GM04503 (cell line): Measurements from ENCODE around the gene KCTD21.

Source experiments
- DNase-seq: peaks from one replicate; pipeline ENCODE4 v3.0.0-alpha.2; 2012; ENCODE audit warnings: low read depth

Gene KCTD21

GRCh38 chr11:78200553-78200952 lies 12.1 kb upstream of the KCTD21 start:
- no peak for DNase-seq

DNA sequence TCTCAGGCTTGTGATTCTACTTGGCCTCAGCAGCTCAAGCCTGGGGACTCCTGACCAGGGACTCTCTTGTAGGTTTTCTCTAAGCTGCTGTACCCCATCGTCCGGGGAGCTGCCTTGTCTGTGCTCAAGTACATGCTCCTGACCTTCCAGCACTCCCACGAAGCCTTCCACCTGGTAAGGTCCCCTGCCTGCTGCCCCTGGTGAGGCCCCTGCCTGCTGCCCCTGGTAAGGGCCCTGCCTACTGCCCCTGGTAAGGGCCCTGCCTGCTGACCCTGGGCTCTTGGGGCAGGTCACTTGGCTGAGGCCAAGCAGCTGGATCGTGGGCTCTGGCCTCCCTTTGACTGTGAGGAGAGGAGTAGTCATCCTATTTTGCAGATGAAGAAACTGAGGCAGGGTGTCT lies 11.6 kb upstream of the KCTD21 start:
- DNase-seq: no peak

- no peak for DNase-seq
These were observed 11.2 kb upstream of the KCTD21 start for GRCh38 chr11:78199653-78200015.

- DNase-seq: no peak
These were observed 10.7 kb upstream of the KCTD21 start for GRCh38 chr11:78199015-78199652.

- DNase-seq: no peak
These were observed 9.4 kb upstream of the KCTD21 start for GRCh38 chr11:78197816-78198215.

DNA sequence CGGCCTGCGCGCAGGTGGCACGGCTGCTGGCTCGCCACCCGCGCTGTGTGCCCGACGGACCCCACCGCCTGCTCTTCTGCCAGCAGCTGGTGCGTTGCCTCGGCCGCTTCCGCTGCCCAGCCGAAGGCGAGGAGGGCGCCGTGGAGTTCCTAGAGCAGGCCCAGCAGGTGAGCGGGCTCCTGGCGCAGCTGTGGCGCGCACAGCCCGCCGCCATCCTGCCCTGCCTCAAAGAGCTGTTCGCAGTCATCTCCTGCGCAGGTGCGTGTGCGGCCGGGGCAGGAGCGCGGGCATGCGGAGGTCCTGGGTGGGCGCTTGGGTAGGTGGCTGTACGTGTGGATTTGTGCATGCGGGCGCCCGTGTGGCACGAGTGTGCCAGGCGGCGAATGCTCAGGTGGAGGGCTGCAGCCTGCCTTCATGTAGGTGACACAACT lies 8.2 kb upstream of the KCTD21 start:
- DNase-seq: no peak

GRCh38 chr11:78195917-78196560 lies 7.6 kb upstream of the KCTD21 start:
- DNase-seq: no peak

DNA sequence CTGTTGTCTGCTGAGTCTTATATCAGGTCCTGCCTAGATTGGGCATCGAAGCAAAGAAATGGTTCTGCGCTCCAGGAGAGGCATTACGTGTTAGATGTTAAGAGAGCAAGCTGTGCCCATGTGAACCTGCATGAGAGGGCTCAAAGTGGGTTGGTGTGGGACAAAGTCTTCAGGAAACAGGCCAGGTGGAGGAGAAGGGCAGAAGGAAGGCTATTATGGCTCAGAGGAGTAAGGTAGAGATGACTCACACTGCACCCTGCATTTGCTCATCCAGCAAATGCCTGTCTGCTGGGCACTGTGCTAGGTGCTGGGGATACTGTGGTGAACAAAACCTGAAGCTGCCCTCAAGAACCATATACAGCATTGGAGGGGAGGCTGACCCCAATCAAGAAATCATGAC lies 6.1 kb upstream of the KCTD21 start:
- DNase-seq: no peak

GRCh38 chr11:78193806-78194205 lies 5.4 kb upstream of the KCTD21 start:
- no peak for DNase-seq

DNA sequence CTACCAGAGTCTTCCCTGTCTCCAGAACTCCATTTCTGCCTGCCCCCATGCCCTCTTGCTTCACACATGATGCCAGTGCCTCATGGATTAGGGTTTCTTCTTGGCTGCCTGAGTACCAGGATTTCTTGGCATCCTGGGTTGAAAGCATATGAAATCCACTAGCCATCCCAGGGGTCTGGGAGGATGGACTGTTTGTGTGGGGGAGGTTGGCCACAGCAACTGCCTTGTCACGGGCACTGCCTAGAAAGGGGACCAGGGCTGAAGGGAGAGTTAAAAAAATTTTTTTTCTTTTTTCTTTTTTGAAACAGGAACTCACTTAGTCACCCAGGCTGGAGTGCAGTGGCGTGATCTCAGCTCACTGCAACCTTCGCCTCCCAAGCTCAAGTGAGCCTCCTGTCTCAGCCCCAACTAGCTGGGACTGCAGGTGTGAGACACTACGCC lies 4.5 kb upstream of the KCTD21 start:
- no peak for DNase-seq

DNA sequence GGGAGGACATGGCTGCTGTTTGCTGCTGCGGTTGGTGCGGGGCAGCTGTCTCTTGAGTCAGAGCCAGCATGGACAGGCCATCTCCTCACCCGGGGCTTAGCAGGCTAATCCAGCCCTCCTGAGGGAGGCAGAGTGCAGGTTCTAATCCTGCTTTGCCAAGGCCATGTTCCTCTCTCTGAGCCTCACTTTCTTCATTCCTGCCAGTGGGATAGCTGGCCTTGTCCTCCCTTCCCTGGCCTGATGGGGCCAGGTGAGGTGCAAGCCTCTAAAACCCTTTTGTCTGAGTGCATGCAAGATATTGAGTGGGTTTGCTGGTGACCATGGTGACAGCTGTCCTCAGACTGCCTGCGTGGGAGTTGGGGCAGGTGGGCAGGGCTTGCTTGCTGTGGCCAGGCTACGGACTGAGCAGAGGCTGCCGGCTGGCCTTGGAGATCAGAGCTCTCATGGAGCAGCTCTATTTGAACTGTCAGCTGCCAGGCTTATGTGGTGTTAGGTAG lies 3.8 kb upstream of the KCTD21 start:
- no peak for DNase-seq

- no peak for DNase-seq
These were observed 2.6 kb upstream of the KCTD21 start for GRCh38 chr11:78190871-78191538.

- no peak for DNase-seq
These were observed 1.9 kb upstream of the KCTD21 start for GRCh38 chr11:78190374-78190773.

- DNase-seq: no peak
These were observed 1.4 kb upstream of the KCTD21 start for GRCh38 chr11:78189851-78190250.

DNA sequence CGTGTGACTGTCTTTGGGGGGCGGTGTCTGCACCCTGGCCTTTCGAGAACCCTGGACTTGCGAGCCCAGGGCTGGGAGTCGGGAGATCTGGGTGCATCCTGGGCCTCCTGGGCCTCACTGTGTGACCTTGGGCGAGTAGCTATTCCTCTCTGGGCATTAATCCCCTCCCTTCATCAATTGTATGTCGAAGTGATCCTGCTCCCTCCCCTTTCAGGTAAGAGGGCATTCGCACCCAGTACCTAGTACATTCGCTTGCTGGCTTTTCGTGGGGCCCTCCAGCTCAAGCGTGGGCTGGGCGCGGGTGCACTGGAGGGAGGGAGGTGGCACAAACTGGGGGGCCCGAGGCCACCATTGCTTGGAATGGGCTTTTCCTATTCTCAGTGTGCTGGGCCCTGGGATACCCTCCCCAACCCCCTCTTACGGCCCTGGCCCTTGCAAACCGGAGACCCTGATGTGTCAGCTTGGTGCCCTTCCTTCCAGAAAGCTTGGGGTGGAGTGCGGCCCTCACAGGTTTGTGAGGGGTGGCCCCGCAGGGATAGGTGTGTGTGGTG lies 823 bp upstream of the KCTD21 start:
- no peak for DNase-seq

DNA sequence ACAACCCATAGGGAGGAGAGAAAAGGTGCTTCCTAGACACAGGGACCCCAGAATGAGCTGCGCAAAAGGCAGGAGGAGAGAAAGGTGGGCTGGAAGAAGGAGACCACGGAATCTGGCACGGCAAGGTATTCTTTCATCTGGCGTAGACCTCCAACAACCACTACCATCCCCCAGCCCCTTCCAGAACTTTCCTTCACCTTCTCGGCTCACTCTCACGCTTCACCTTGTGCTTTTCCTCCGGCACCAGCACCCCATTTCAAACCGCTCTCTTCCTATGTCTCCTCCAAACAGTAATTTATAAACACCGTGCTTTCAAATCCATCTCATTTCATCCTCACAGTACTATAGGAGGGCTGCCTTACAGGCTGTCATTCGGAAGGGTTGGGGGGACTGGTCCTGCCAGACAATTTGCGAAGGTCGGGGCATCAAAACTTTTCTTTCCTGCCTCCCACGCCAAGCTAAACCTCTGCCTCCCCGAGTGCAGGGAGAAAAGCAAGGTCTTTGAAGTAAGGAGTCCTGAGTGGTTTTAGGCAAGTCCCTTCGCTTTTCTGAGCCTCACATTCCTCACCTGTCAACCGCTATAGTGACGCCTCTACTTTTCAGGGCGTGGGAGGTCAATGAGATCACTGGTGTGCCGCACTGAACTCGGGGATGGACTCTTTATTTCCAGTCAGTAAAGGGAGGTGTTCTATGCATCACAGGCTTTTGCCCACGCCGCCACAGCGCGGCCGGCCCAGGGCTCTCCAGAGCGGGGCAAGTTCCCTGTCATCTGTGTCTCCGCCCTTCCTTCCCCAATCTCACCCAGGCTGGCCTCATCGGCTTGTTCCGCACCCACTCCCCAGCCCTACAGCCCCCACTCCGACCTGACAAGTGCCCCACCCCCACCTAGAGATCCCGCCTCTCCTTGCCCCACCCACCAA lies 800 bp downstream of the KCTD21 start:
- no peak for DNase-seq

GRCh38 chr11:78181185-78181584 lies 7.2 kb downstream of the KCTD21 start:
- DNase-seq: no peak

GRCh38 chr11:78180751-78181150 lies 7.7 kb downstream of the KCTD21 start:
- no peak for DNase-seq

DNA sequence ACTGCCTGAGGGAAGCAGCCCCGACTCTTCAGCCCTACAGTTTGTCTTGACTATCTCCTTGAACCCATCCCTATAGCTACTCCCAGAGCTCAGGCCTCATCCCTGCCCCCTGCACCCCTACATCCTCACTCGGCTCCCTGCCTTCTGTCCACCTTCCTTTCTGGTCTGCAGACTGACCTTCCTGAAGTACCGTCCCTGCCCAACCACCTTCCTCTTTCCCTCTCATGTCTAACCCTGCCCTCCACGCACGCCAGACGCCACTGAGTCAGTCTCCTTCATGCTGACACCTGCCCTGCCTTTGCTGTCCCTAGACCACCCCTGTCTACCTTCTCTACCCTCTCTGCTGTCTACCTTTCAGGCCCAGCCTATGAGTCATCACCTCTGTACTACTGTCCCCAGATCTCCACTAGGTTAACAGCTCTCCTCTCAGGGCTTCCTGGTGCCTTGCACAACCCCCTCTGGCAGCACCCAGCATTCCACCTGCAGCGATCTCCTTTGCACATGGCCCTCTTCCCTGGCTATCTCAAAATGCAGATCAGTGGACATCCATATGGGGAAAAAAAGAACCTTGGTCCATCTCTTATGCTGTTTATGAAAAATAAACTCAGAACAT lies 8.9 kb downstream of the KCTD21 start:
- DNase-seq: no peak

- DNase-seq: no peak
These were observed 11.2 kb downstream of the KCTD21 start for GRCh38 chr11:78177216-78177615.

DNA sequence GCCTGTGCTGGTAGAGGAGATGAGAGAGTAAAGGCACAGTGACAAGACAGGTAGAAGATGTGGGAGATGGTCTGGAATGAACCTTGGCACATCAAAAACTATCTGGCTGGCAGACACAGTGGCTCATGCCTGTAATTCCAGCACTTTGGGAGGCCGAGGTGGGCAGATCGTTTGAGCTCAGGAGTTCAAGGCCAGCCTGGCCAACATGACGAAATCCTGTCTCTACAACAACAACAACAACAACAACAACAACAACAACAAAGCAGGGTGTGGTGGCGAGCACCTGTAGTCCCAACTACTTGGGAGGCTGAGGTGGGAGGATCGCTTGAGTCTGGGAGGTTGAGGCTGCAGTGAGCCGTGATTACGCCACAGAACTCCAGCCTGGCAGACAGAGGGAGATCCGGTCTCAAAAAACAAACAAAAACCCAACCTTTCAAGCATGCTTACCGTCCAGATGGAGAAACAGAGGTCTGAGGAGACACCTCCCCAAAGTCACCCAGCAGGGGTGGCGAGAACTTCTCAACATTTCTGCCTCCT lies 11.8 kb downstream of the KCTD21 start:
- no peak for DNase-seq
